HL-60 (cell line): ENCODE results near the gene CTBP2.

Experiments
- DNase-seq, 2 experiments: peaks; one replicate each; pipeline ENCODE4 v3.0.0-alpha.2; 2010 to 2020; ENCODE audit warnings: low read depth in 1 of 2, low spot score in 1 of 2
- H3K27ac ChIP-seq: fragments of 250-450 bp; sonication (Bioruptor Pico); replicated peaks from 2 replicates; pipeline ENCODE4 v1.5.1; 2020; ENCODE audit warnings: mild to moderate bottlenecking, moderate library complexity
- H3K27me3 ChIP-seq: fragments of 250-450 bp; sonication (Bioruptor Pico); 2 replicates; pipeline ENCODE4 v1.5.1; 2021; ENCODE audit warnings: mild to moderate bottlenecking, moderate library complexity; ENCODE audit not compliant: insufficient read depth, poor library complexity, severe bottlenecking
- H3K4me3 ChIP-seq: replicated peaks from 2 replicates; pipeline ENCODE4 v1.5.1; 2011; ENCODE audit warnings: mild to moderate bottlenecking, control low read depth, low read length; ENCODE audit not compliant: insufficient read depth
- GABPA ChIP-seq: IDR thresholded peaks from 2 replicates; pipeline ENCODE4 v1.6.1; 2012; ENCODE audit warnings: low read depth
- POLR2AphosphoS5 ChIP-seq: IDR thresholded peaks from 2 replicates; pipeline ENCODE4 v1.6.1; 2012; ENCODE audit warnings: low read depth
- REST ChIP-seq: IDR thresholded peaks from 2 replicates; pipeline ENCODE4 v1.6.1; 2012; ENCODE audit warnings: low read depth; ENCODE audit not compliant: insufficient replicate concordance
- SPI1 ChIP-seq: IDR thresholded peaks from 2 replicates; pipeline ENCODE4 v1.6.1; 2012; ENCODE audit warnings: low read depth, mild to moderate bottlenecking, borderline replicate concordance
- TF ChIP-seq, protein P1 (sequence below): IDR thresholded peaks from one replicate; pipeline ENCODE4 v1.5.1; 2011; ENCODE audit warnings: low read length, control low read depth, inconsistent platforms; ENCODE audit not compliant: insufficient read depth

CTBP2 gene

GRCh38 chr10:125005312-125006187, 154.8 kb downstream of the CTBP2 start:
- no peak overlapping the region for H3K27ac ChIP-seq
- no peaks in the 10 kb centered on the region for H3K27me3 ChIP-seq
- DNase-seq = no peak
- TF ChIP-seq REST (no peak), POLR2AphosphoS5 (no peak), GABPA (no peak), SPI1 (no peak)
- TF ChIP-seq, protein P1, sequence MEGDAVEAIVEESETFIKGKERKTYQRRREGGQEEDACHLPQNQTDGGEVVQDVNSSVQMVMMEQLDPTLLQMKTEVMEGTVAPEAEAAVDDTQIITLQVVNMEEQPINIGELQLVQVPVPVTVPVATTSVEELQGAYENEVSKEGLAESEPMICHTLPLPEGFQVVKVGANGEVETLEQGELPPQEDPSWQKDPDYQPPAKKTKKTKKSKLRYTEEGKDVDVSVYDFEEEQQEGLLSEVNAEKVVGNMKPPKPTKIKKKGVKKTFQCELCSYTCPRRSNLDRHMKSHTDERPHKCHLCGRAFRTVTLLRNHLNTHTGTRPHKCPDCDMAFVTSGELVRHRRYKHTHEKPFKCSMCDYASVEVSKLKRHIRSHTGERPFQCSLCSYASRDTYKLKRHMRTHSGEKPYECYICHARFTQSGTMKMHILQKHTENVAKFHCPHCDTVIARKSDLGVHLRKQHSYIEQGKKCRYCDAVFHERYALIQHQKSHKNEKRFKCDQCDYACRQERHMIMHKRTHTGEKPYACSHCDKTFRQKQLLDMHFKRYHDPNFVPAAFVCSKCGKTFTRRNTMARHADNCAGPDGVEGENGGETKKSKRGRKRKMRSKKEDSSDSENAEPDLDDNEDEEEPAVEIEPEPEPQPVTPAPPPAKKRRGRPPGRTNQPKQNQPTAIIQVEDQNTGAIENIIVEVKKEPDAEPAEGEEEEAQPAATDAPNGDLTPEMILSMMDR = no peak
- no peak overlapping the region for H3K4me3 ChIP-seq

- TF ChIP-seq SPI1 (no peak), POLR2AphosphoS5 (no peak), GABPA (no peak), REST (no peak)
- TF ChIP-seq, protein P1 = no peak
- Histone ChIP-seq H3K27ac (no peak overlapping the region), H3K4me3 (no peak overlapping the region), H3K27me3 (no peaks in the 10 kb centered on the region)
- no peak for DNase-seq
Measured at GRCh38 chr10:125004571-125005311, 155.6 kb downstream of the CTBP2 start.

GRCh38 chr10:125003901-125004467, 156.4 kb downstream of the CTBP2 start:
- H3K27ac ChIP-seq = no peak overlapping the region
- H3K4me3 ChIP-seq = no peak overlapping the region
- no peaks in the 10 kb centered on the region for H3K27me3 ChIP-seq
- TF ChIP-seq SPI1 = no peak
- DNase-seq = no peak

GRCh38 chr10:125003146-125003900, 157.0 kb downstream of the CTBP2 start:
- Histone ChIP-seq H3K4me3 (no peak overlapping the region), H3K27me3 (no peaks in the 10 kb centered on the region), H3K27ac (no peak overlapping the region)
- DNase-seq = no peak
- TF ChIP-seq POLR2AphosphoS5 (no peak), GABPA (no peak), REST (no peak), SPI1 (no peak)
- TF ChIP-seq, protein P1 = no peak
